ENCODE results near the gene VPS33B.
"Not testable (repeated sequence)": the region's sequence is repeated elsewhere in the genome, so short reads cannot be mapped to it uniquely, and the experiment has no call there.

VPS33B gene

GRCh38 chr15:91032919-91033803 is 10.8 kb upstream of the VPS33B start:
- DNase-seq = peak in 14 of 58 donors; percentile 0 to 25 (median 3)

- DNase-seq = no peak
Observed at GRCh38 chr15:91031796-91032195, 9.4 kb upstream of the VPS33B start.

DNA sequence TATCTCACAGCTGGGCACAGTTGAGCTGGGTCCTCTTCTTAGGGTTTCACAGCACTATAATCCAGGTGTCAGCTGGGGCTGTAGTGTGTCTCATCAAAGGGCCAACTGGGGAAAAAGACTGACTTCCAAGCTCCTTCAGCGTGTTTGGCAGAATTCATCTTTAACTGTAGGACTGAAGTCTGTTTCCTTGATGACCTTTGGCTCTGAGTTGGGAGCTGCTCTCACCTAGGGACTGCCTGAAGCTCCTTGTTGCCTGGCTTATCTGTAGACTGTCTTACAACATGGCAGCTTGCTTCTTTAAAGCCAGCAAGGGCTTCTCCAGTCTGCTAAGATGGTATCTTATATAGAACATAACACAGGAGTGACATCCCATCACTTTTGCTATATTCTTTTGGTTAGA is 5.3 kb upstream of the VPS33B start:
- no peak for DNase-seq

DNA sequence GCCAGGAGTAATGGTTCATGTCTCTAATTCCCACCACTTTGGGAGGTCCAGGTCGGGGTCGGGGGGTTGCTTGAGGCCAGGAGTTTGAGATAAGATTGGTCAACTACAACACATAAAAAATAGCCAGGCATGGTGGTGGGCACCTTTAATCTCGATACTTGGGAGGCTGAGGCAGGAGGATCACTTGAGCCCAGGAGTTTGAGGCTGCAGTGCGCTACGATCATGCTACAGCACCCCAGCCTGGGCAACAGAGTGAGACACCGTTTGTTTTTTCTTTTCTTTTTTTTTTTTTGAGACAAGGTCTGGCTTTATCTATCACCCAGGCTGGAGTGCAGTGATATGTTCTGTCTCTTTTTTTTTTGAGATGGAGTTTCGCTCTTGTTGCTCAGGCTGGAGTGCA is 1.3 kb upstream of the VPS33B start:
- DNase-seq = no peak

DNA sequence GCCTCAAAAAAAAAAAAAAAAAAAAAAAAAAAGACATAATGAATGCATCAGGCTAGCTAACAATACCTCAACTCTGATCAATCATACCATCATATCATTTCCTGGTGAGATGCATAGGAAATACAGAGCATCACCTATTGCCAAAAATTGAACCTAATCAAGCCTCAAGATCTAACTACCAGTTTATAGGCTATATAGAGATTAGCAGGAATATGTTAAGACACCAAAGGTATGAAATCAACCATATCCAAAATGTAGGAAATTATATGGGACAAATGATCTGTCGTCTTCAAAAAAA is 387 bp upstream of the VPS33B start:
- no peak for DNase-seq

DNA sequence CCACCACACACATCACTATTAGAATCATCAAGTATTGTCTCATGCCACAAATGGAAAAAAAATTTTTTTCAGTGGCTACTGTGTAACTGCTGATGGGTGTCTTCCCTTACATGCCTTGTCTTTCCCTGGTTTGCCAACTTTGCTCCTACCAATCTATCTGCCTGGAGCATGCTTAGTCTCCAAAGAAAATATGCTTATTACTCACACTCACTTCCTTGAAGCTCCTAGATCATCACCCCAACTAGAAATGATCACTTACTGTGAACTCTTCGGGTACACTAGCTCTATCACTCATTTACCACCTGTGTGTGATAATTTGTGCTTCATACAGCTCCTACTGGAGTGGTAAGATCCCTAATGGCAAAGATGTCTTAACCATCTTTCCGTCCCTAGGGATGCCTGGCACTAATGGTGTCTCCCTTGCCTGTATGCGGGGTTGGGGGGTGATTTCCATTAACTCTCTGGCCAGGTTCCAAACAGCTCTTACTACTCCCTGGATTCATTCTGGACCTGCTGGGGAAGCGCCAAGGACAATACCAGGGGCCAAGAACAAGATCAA is 799 bp downstream of the VPS33B start:
- peak in 3 of 58 donors; percentile 10 to 30 (median 13) for DNase-seq

DNA sequence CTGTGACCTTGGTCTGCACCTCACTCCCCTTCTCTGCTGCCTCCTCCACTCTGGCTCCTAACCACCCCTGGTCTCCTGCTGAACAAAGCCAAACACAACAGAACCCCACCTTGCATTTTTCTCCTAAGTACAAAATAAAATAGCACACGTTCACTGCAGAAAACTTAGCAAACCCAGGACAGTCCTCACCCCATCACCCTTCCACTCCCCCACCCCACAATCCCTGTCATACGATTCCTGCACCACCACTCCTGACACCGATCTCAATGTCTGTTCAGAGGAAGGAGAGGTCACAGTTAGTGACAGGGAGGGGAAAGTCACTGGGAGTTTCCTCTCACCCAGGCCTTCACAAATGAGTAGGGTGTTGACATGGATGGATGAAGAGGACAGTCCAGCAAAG is 4.2 kb downstream of the VPS33B start:
- DNase-seq = no peak

DNA sequence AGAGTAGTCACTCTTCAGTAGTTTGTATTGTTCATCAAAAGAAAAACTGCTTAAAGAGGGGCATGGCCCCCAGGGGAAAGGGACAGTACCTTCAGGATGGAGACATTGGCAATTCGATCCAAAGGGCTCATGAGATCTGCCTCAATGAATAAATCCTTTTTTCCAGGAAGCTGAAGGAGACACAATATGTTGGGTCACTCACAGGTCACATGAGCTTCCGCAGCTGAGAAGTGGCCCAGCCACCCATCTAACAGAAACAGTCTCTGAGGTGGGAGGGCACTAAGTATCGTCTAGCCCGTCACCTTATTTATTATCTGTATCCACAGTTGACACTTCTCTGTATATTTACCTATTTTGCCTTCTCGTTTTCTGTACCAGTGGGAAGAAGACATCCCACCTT is 4.7 kb downstream of the VPS33B start:
- no peak for DNase-seq

- DNase-seq = not testable (repeated sequence)
Observed at GRCh38 chr15:91013701-91014100, 8.7 kb downstream of the VPS33B start.

- no peak for DNase-seq
Observed at GRCh38 chr15:91007266-91007665, 15.1 kb downstream of the VPS33B start.

- DNase-seq = no peak
Observed at GRCh38 chr15:91001209-91001608, 21.2 kb downstream of the VPS33B start.

- DNase-seq = no peak
Observed at GRCh38 chr15:90998737-90999136, 23.7 kb downstream of the VPS33B start.

GRCh38 chr15:90994417-90995311 is 27.7 kb downstream of the VPS33B start, which contains the start of gene PRC1:
Gene PRC1 (minus strand): TSS chr15:90994535. CDS start chr15:90994417, 118 bp downstream.
- DNase-seq = peak; percentile 64 to 98 (median 94)

DNA sequence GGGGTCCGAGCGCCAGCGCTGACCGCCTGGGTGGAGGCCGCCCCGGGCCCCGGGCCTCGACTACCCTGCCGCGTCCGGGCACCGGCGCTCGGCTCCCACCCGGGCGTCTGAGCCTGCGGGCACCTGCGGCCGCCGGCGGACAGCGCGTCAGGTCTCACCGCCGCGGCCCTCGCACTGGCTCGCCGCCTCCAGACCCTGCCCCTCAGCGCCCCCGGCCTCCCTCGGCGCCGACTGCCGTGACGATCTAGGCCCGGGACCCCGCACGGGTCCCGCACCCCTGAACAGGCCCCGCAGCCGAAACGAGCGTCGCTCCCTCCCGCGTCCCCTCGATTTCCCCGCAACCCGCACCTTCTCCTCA is 28.4 kb downstream of the VPS33B start:
- DNase-seq = peak in 2 of 58 donors; percentile 12 to 34

DNA sequence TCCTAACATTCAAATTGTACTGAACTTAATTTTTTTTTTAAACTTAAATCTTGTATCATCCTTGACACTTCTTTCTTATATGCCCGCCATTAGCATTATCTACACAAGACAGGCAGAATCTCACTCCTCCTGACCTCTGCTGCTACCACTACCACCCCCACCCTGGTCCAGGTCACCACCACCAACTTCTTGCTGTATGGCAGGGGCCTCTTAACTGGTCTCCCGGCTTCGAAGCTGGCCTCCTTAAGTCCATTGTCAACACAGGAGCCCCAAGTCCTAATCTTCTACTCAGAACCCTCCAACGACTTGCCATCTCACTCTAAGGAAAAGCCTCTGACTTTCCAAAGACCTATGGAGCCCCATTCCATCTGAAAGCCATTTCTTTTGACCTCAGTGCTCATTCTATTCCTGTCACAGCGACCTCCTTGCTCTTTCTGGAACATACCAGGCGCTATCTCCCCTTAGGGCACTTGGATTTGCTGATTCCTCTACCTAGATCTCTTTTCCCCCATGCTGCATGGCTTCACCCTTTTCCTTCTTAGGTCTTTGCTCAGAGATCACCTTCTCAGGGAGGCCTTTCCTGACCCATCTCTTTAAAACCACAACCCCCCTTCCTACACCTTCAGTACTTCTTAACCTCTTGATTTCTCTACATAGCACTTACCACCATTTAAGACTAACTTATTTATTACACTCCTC is 30.7 kb downstream of the VPS33B start:
- DNase-seq = no peak

GRCh38 chr15:90990446-90990845 is 31.9 kb downstream of the VPS33B start:
- no peak for DNase-seq

- no peak for DNase-seq
Observed at GRCh38 chr15:90989040-90989768, 33.2 kb downstream of the VPS33B start.

- no peak for DNase-seq
Observed at GRCh38 chr15:90988296-90988695, 34.1 kb downstream of the VPS33B start.

DNA sequence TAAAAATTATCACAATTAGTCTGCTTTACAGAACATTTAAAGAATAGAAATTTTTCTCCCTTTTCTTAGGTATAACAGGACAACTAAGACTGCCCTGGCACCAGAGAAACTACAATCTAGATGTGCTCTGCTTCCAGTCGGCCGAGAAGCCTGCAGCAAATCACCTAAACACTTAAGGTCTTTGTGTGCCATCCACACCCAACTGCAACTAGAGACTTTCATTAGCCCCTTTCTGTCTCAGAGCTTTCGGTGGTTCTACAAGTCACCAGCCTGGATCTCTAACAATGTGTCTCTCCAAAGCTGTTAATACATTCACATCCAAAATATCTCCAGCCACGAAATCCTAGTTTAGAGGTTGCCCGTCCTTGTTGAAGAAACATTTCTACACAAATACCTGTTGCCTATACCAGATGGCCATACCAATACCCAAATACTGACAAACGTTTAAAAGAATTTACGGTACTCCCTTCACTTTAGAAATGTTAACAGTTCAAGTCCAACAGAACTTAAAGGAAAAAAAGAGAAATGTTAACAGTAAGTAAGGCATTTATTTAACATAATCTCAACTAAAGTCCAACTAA is 34.7 kb downstream of the VPS33B start:
- no peak for DNase-seq

DNA sequence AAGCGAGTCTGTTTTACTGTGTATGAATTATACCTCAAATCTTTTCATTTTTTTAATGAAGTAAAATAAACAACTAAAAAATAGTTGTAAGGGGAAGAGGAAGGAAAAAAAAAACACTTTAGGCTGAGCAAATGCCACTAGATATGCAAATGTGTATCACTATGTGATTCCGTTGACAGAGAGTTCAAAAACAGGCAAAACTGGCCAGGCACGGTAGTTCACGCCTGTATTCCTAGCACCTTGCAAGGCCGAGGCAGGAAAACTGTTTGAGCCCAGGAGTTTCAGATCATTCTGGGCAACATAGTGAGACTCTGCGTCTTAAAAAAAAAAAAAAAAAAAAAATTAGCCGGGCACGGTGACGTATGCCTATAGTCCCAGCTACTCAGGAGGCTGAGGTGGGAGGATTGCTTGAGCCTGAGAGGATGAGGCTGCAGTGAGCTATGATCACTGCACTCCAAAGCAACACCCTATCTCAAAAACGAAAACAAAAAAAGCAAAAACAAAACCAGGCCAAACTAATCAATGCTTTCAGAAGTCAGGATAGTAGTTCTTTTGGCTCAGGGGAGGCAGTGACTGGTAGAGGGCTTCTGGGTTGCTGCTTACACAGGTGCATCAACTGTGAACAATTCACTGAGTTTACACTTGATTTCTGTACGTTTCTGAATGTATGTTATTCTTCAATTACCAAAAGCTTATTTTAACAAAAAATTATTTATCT is 35.4 kb downstream of the VPS33B start:
- no peak for DNase-seq
